Suprapubic skin (tissue), 4 donors: ENCODE data around the gene FOXJ3. TPM values are rescaled to one million over a fixed set of nuclear protein-coding genes. Genes with fewer than 3 reads are reported as not detected.

Experiments
- DNase-seq, 2 donors: peaks; one replicate each; pipeline ENCODE4 v3.0.0-alpha.2; 2019; ENCODE audit warnings: low spot score in 2 of 2
- H3K27ac ChIP-seq: fragments of 200-600 bp; sonication (generic); one replicate; pipeline ENCODE4 v1.5.1; 2019
- H3K27me3 ChIP-seq: fragments of 200-600 bp; sonication (generic); one replicate; pipeline ENCODE4 v1.5.1; 2019
- H3K36me3 ChIP-seq: fragments of 200-600 bp; sonication (generic); one replicate; pipeline ENCODE4 v1.5.1; 2019
- H3K4me1 ChIP-seq: fragments of 200-600 bp; sonication (generic); one replicate; pipeline ENCODE4 v1.5.1; 2019
- H3K4me3 ChIP-seq: fragments of 200-600 bp; sonication (generic); one replicate; pipeline ENCODE4 v1.5.1; 2019; ENCODE audit warnings: mild to moderate bottlenecking
- H3K9me3 ChIP-seq: fragments of 200-600 bp; sonication (generic); one replicate; pipeline ENCODE4 v1.5.1; 2019
- EP300 ChIP-seq: sonication (generic); formaldehyde crosslinking; IDR thresholded peaks from one replicate; pipeline ENCODE4 v1.6.1; 2017; ENCODE audit warnings: antibody characterized with exemption
- POLR2A ChIP-seq, 2 donors: fragments of 450-650 bp; IDR thresholded peaks; one replicate each; pipeline ENCODE4 v1.6.1; 2017; ENCODE audit warnings: antibody characterized with exemption in 2 of 2, mild to moderate bottlenecking in 2 of 2, moderate library complexity in 2 of 2
- POLR2AphosphoS5 ChIP-seq, 3 donors: sonication (generic); formaldehyde crosslinking; IDR thresholded peaks; one replicate each; pipeline ENCODE4 v1.6.1; 2017; ENCODE audit warnings: antibody characterized with exemption in 3 of 3
- WGBS: methylation state at CpG from one replicate; pipeline ENCODE4 v1.1.5; 2018; 5-methylcytosine and 5-hydroxymethylcytosine counted together
- total RNA-seq, 4 donors: library from RNA; depleted of rRNA; stranded (reverse); fragments of >200 nt; gene quantifications; one replicate each; pipeline ENCODE4 v1.1.0, GENCODE V29; 2016
- TF ChIP-seq, protein P1 (sequence below), 2 donors: fragments of 200-600 bp in 1 of 2; fragments of 450-650 bp in 1 of 2; sonication (generic) in 1 of 2; IDR thresholded peaks; one replicate each; pipeline ENCODE4 v1.5.1; 2016 to 2019; ENCODE audit warnings: antibody characterized with exemption in 2 of 2, mild to moderate bottlenecking in 1 of 2, moderate library complexity in 1 of 2

FOXJ3 gene
- total RNA-seq, result 10 to 100 TPM; 37.0 to 71.0 (median 41.1) TPM

DNA sequence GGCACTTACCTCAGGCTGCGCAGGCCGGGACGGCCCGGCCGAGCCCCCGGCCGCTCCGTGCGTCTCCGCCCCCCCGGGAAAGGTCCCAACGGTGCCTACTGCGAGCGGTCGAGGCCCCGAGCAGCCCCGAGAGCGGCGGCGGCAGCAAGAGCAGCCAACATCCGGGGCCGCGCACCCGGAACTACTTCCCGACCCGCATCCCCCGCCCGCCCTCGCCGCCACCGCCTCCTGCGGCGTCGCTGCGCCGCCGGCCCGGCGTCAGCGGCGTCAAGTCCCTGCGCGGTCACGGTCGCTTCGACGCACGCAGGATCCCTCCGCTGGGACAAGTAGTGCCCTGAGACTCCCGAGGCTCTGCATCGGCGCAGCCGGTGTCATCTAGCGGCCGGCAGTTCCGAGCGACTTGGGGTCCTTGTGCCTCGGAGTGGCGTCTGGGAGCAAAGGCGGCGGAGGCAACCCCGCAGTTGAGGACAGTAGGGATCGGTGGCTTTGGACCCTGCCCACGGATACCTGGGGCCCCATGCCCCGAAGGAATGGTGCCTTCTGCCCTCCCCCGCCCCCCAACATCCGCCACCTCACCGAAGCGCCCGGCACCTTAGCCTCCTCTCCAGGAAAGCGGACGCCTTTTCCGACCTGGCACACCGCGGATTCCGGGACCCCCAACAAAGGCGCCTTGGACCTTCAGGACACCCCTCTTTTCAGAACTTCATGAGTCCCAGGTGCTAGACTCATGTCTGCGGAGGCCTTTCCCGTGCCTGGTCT is at the start of gene FOXJ3:
Gene FOXJ3 (minus strand): TSS at position 186 of the 759 bp plus-strand sequence. CDS start 24,142 bp downstream, outside the sequence.
- Histone ChIP-seq H3K4me3 (peak within 1 kb of the TSS; percentile 79), H3K27me3 (no peaks in the 10 kb centered on the region), H3K36me3 (no peaks in the 10 kb centered on the region), H3K9me3 (no peaks in the 10 kb centered on the region), H3K4me1 (peaks cover 37% of the 10 kb centered on the region), H3K27ac (peak within 1 kb of the TSS; percentile 90)
- TF ChIP-seq POLR2AphosphoS5 (IDR thresholded peaks at IDR 0.05), result peak in 2 of 3 donors; percentile 52 to 99
- TF ChIP-seq POLR2A (IDR thresholded peaks at IDR 0.05), result peak in 1 of 2 donors; percentile 42
- TF ChIP-seq, protein P1, sequence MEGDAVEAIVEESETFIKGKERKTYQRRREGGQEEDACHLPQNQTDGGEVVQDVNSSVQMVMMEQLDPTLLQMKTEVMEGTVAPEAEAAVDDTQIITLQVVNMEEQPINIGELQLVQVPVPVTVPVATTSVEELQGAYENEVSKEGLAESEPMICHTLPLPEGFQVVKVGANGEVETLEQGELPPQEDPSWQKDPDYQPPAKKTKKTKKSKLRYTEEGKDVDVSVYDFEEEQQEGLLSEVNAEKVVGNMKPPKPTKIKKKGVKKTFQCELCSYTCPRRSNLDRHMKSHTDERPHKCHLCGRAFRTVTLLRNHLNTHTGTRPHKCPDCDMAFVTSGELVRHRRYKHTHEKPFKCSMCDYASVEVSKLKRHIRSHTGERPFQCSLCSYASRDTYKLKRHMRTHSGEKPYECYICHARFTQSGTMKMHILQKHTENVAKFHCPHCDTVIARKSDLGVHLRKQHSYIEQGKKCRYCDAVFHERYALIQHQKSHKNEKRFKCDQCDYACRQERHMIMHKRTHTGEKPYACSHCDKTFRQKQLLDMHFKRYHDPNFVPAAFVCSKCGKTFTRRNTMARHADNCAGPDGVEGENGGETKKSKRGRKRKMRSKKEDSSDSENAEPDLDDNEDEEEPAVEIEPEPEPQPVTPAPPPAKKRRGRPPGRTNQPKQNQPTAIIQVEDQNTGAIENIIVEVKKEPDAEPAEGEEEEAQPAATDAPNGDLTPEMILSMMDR (IDR thresholded peaks at IDR 0.05), result no peak
- peak; percentile 91 to 93 for DNase-seq
- 0% methylated on average over 8 of the region's 79 CpGs for WGBS

DNA sequence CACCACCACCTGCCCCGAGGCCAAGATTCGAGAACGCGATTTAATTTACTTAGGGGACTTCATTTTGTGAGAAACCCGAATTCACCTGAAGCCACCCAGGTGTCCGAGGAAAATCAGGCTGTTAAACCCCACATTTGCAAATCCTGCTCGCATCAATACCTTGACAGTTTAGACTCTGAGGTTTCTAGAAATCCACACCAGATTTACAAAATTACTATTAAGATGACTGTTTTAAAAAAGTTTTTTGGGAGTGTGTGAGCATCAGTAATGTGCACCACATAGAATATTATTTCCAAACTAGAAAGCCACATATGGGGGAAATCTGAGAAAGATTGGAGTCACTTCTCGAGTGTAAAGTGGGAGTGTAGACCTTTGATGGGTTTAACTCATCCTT is 46.2 kb upstream of the FOXJ3 start:
- Histone ChIP-seq H3K27ac (no peak overlapping the region), H3K4me1 (peaks cover 13% of the 10 kb centered on the region), H3K9me3 (no peaks in the 10 kb centered on the region), H3K27me3 (peaks cover 25% of the 10 kb centered on the region), H3K36me3 (no peaks in the 10 kb centered on the region), H3K4me3 (peak overlapping the region; percentile 76)
- TF ChIP-seq EP300, result no peak
- TF ChIP-seq POLR2A (IDR thresholded peaks at IDR 0.05), result no peak
- no peak for TF ChIP-seq POLR2AphosphoS5 (IDR thresholded peaks at IDR 0.05)
- TF ChIP-seq, protein P1 (IDR thresholded peaks at IDR 0.05), result no peak
- no peak for DNase-seq
- 19% methylated on average over 8 of the region's 8 CpGs for WGBS

DNA sequence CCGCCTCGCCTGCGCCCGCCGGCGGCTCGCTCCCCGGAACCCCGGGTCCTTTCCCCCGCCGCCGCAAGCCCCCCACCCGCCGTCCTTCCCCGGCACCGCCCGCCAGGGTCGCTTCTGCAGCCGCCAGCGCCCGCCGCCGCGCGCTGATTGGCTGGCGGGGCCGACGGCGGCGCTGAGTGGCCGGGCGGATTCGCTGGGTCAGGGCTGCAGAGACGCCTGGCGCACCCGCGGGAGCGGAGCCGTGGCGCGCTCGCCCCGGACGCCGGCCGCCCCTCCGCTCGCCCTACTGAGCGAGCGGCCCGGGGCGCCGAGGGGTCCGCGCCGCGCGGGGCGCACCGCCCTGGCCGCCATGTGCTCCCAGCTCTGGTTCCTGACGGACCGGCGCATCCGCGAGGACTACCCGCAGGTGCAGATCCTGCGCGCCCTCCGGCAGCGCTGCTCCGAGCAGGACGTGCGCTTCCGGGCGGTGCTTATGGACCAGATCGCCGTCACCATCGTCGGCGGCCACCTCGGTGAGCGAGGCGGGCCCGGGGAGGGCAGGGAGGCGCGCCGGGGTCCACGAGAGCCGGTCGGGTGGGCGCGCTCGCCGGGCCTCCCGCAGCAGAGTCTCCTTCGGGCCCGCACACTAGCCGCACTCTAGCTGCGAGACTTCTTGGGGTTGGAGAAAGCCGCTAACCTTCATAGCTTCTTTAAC is 45.7 kb upstream of the FOXJ3 start, which contains the start of gene RIMKLA:
Gene RIMKLA (plus strand): TSS at position 207 of the 694 bp plus-strand sequence. CDS start 143 bp downstream, at position 350.
- H3K4me3 ChIP-seq, result peak within 1 kb of the TSS; percentile 76
- H3K27me3 ChIP-seq, result peaks cover 25% of the 10 kb centered on the region
- WGBS, result under 1% methylated on average over 21 of the region's 101 CpGs
- H3K9me3 ChIP-seq, result no peaks in the 10 kb centered on the region
- H3K4me1 ChIP-seq, result peaks cover 13% of the 10 kb centered on the region
- no peak within 1 kb of the TSS for H3K27ac ChIP-seq
- H3K36me3 ChIP-seq, result no peaks in the 10 kb centered on the region
- TF ChIP-seq POLR2A (IDR thresholded peaks at IDR 0.05), result no peak
- TF ChIP-seq, protein P1 (IDR thresholded peaks at IDR 0.05), result no peak
- no peak for TF ChIP-seq POLR2AphosphoS5 (IDR thresholded peaks at IDR 0.05)
- no peak for TF ChIP-seq EP300
- no peak for DNase-seq

DNA sequence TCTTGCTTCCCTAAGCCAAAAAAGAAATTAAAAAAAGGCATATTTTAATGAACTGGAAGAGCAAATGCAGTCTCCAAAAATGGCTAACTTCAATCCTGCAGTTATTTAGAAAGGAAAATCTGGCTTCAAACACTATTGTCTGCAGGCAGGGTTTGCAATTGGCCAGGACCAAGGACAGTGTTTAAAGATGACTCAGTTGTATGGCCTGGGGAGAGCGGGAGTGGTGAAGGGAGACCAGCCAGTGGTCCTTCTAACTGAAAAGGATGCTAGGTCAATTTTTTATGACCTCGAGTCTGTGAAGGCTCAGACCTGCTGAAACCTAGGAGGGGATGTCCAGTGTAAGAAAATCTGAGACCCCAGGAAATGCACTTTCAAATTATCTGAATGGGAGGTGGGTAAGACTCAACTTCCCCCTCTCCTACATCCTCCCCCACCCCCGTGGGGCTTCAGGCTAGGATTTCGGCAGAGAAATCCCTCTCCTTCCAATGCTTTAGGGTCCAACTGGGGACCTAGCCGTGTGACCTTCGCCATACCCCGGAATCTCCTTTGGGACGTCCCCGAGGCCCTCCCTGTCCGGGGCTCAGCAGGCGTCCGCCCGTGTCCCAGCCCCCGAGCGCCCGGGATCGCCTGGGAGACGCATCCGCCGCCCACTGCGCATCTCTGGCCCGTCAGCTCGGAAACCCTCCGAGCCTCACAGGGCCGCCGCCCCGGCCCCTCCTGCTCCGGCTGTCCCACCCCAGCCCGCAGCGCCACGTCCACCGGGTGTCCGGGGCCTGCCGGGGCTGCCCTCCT is 45.0 kb upstream of the FOXJ3 start:
- Histone ChIP-seq H3K27ac (no peak overlapping the region), H3K36me3 (no peaks in the 10 kb centered on the region), H3K4me3 (peak overlapping the region; percentile 76), H3K27me3 (peaks cover 25% of the 10 kb centered on the region), H3K9me3 (no peaks in the 10 kb centered on the region), H3K4me1 (peaks cover 13% of the 10 kb centered on the region)
- no peak for DNase-seq
- 6% methylated on average over 12 of the region's 34 CpGs for WGBS
- TF ChIP-seq POLR2A (IDR thresholded peaks at IDR 0.05), result no peak
- TF ChIP-seq EP300, result no peak
- TF ChIP-seq, protein P1 (IDR thresholded peaks at IDR 0.05), result no peak
- no peak for TF ChIP-seq POLR2AphosphoS5 (IDR thresholded peaks at IDR 0.05)
